ENCODE measurements around the gene SLC39A11.

DNA sequence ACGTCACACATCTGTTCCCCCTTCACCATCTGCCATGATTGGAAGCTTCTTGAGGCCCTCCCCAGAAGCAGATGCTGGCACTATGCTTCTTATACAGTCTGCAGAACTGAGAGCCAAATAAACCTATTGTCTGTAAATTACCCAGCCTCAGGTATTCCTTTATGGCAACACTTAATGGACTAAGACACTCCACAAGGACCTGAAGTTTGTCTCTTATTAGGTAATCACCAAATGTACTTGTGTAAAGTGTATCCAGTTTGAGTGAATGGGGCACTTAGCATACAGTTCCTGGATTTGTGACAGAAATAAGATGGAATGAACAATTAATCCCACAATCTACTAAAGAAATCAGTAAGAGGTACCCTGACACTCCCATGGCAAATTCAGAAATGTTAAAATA lies 105.3 kb downstream of the SLC39A11 start:
- TF ChIP-seq, protein P1, sequence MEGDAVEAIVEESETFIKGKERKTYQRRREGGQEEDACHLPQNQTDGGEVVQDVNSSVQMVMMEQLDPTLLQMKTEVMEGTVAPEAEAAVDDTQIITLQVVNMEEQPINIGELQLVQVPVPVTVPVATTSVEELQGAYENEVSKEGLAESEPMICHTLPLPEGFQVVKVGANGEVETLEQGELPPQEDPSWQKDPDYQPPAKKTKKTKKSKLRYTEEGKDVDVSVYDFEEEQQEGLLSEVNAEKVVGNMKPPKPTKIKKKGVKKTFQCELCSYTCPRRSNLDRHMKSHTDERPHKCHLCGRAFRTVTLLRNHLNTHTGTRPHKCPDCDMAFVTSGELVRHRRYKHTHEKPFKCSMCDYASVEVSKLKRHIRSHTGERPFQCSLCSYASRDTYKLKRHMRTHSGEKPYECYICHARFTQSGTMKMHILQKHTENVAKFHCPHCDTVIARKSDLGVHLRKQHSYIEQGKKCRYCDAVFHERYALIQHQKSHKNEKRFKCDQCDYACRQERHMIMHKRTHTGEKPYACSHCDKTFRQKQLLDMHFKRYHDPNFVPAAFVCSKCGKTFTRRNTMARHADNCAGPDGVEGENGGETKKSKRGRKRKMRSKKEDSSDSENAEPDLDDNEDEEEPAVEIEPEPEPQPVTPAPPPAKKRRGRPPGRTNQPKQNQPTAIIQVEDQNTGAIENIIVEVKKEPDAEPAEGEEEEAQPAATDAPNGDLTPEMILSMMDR (IDR thresholded peaks at IDR 0.05): no peak
- TF ChIP-seq POLR2A (IDR thresholded peaks at IDR 0.05) (no peak), POLR2AphosphoS5 (IDR thresholded peaks at IDR 0.05) (no peak), EP300 (IDR thresholded peaks at IDR 0.05) (no peak)
